AG04450 (cell line): ENCODE data around the gene TANC2. TPM values are rescaled to one million over a fixed set of nuclear protein-coding genes. Genes with fewer than 3 reads are reported as not detected.

Experiments
- CTCF ChIA-PET: fragments of 300-600, 350-600 bp; formaldehyde crosslinking; extraction: SDS; loops from one replicate; lab custom pipeline; 2022; ENCODE audit warnings: antibody characterized with exemption, inconsistent platforms; lab: Charles Lee
- POLR2A ChIA-PET: fragments of 350-600 bp; formaldehyde crosslinking; extraction: SDS; loops from one replicate; lab custom pipeline; 2021; ENCODE audit warnings: antibody characterized with exemption, inconsistent platforms; lab: Yijun Ruan, JAX
- DNase-seq: peaks from one replicate; pipeline ENCODE4 v3.0.0-alpha.2; 2011; ENCODE audit warnings: low read depth, low spot score
- H3K27ac ChIP-seq: one replicate; pipeline ENCODE4 v1.5.1; 2012; ENCODE audit warnings: low read depth, low read length, control low read depth
- H3K27me3 ChIP-seq: one replicate; pipeline ENCODE4 v1.6.0; 2012; ENCODE audit warnings: low read length; ENCODE audit not compliant: control insufficient read depth, insufficient read depth
- H3K4me3 ChIP-seq: 2 replicates; pipeline ENCODE4 v1.5.1; 2011; ENCODE audit warnings: mild to moderate bottlenecking, low read depth, low read length, control low read depth
- H3K9me3 ChIP-seq: 2 replicates; pipeline ENCODE4 v1.5.1; 2012; ENCODE audit warnings: low read length; ENCODE audit not compliant: control insufficient read depth, insufficient read depth
- polyA plus RNA-seq: library from polyadenylated mRNA; depleted of rRNA; stranded (reverse); fragments of >200 nt; gene quantifications from 2 replicates; pipeline ENCODE4 v1.2.3, GENCODE V29; 2011
- TF ChIP-seq, protein P1 (sequence below): IDR thresholded peaks from 2 replicates; pipeline ENCODE4 v1.5.1; 2011; ENCODE audit warnings: low read depth, low read length, control low read depth, inconsistent platforms

TANC2 gene
- polyA plus RNA-seq, 1 experiment = 21.1 TPM

DNA sequence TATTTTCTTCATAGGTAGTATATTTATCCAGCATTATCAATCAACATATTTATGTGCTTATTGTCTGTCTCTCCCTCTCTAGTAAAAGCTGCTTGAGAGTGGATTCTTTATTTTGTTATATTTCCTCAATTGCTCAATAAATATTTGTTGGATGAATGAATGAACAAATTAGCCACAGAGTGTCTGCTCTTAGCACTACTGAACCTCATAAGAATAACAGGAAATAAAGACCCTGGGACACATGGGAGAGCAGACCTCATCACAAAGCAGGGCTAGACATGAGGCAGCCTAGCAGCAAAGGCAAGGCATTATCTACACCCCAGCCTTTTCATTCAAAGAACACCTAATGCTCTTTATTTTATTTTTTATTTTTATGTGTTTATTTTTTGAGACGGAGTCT is 34.9 kb upstream of the TANC2 start:
- no peak for DNase-seq
- ChIA-PET POLR2A (no interaction called here), CTCF (no interaction called here)
- Histone ChIP-seq H3K27ac (no peak overlapping the region), H3K27me3 (peaks cover 5% of the 10 kb centered on the region), H3K9me3 (no peaks in the 10 kb centered on the region), H3K4me3 (no peak overlapping the region)
- TF ChIP-seq, protein P1, sequence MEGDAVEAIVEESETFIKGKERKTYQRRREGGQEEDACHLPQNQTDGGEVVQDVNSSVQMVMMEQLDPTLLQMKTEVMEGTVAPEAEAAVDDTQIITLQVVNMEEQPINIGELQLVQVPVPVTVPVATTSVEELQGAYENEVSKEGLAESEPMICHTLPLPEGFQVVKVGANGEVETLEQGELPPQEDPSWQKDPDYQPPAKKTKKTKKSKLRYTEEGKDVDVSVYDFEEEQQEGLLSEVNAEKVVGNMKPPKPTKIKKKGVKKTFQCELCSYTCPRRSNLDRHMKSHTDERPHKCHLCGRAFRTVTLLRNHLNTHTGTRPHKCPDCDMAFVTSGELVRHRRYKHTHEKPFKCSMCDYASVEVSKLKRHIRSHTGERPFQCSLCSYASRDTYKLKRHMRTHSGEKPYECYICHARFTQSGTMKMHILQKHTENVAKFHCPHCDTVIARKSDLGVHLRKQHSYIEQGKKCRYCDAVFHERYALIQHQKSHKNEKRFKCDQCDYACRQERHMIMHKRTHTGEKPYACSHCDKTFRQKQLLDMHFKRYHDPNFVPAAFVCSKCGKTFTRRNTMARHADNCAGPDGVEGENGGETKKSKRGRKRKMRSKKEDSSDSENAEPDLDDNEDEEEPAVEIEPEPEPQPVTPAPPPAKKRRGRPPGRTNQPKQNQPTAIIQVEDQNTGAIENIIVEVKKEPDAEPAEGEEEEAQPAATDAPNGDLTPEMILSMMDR = no peak

DNA sequence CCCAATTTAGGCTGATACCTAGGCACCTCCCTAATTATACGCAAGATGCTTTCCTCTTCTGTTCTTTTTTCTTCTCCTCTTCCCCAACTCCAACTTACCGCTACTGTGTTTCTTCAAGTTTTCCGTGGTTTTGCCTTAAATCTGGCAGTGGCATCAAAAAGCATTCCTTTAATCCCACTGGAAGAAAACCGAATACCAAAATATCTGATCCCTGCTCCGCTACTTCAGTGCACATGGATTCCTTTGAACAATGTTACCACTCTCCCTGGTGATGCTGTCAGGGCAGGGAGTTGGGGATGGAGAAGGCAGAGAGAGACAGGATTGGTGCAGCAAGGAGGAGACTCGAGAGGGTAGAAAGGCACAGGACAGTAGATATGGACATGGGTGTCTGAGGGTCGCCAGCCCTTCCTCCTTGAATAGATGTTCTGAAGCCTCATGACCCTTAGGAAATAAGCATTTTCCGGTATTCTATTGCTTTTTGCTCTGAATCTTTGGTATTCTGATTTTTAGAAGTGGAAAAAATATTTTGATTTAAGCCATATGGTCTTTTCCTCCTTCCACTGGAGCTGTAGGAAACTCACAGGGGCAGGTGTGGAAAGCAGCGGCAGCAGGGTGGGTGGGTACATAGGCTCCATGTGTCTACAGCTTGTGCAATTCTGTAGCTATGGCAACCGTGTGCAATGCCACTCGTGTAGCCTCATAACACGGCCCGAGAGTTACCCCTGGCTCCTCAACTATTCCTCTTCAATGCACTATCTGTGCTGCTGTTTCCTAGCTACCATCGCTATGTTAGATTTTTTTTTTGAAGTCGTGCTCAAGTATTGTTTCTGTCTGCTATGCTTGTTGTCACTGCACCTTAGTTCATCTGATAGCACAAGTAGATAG is 32.3 kb upstream of the TANC2 start:
- no peak overlapping the region for H3K4me3 ChIP-seq
- no peaks in the 10 kb centered on the region for H3K9me3 ChIP-seq
- ChIA-PET POLR2A (no interaction called here), CTCF (interaction anchor here (0.7 kb wide), 1 partner anchor 8 kb away, joined by 3 read pairs; no protein-coding TSS in a partner anchor)
- TF ChIP-seq, protein P1 = no peak
- H3K27me3 ChIP-seq = peaks cover 5% of the 10 kb centered on the region
- no peak overlapping the region for H3K27ac ChIP-seq
- DNase-seq = no peak

DNA sequence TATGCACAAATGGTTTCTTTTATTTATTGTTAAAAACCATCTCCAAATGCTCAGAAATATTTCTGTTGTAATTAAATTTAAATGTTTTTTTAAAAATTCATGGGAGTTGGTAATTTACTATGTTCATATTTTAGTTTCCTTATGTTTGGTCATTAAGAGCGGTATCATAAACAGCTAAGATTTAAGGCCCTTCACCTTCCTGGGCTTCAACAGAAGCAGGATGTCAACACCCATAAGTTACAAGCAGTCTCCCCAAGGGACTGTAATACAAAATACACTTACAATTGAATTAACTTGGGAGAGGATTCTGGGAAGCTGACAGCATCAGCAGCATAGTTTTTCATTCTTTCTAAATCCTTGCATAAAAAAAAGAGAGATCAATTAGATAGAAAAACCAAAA is 30.9 kb upstream of the TANC2 start:
- DNase-seq = no peak
- Histone ChIP-seq H3K9me3 (no peaks in the 10 kb centered on the region), H3K4me3 (no peak overlapping the region), H3K27ac (no peak overlapping the region), H3K27me3 (peaks cover 5% of the 10 kb centered on the region)
- TF ChIP-seq, protein P1 = no peak
- POLR2A ChIA-PET = interaction anchor here (0.5 kb wide), 1 partner anchor 33 kb away, joined by 4 read pairs; no protein-coding TSS in a partner anchor
- CTCF ChIA-PET = no interaction called here

- POLR2A ChIA-PET = interaction anchor here (0.5 kb wide), 1 partner anchor 32 kb away, joined by 4 read pairs; no protein-coding TSS in a partner anchor
- Histone ChIP-seq H3K27me3 (peaks cover 5% of the 10 kb centered on the region), H3K4me3 (no peak overlapping the region), H3K27ac (no peak overlapping the region), H3K9me3 (no peaks in the 10 kb centered on the region)
- CTCF ChIA-PET = no interaction called here
- no peak for DNase-seq
- TF ChIP-seq, protein P1 = no peak
Observed at GRCh38 chr17:62935523-62935922, 30.5 kb upstream of the TANC2 start.

- TF ChIP-seq, protein P1 = no peak
- Histone ChIP-seq H3K27me3 (peaks cover 5% of the 10 kb centered on the region), H3K4me3 (no peak overlapping the region), H3K9me3 (no peaks in the 10 kb centered on the region), H3K27ac (no peak overlapping the region)
- DNase-seq = no peak
- POLR2A ChIA-PET = no interaction called here
- CTCF ChIA-PET = no interaction called here
Observed at GRCh38 chr17:62937606-62938005, 28.4 kb upstream of the TANC2 start.
